GM10248 (cell line): Measurements from ENCODE around the gene GATD1.
A peak's percentile ranks its signal among the peaks of the same experiment; 100 is the strongest.

Experiments
- CTCF ChIA-PET: fragments of 300-600 bp; sonication (Branson Sonifier 250); formaldehyde crosslinking; extraction: SDS; loops from one replicate; lab custom pipeline; 2021; ENCODE audit warnings: antibody characterized with exemption; lab: Yijun Ruan, JAX
- POLR2A ChIA-PET: fragments of 350-650 bp; sonication (Branson Sonifier 250); formaldehyde crosslinking; extraction: SDS; loops from one replicate; lab custom pipeline; 2020; ENCODE audit warnings: antibody characterized with exemption; lab: Yijun Ruan, JAX
- DNase-seq: peaks from one replicate; pipeline ENCODE4 v3.0.0; 2012; ENCODE audit errors: extremely low spot score
- TF ChIP-seq, protein P1 (sequence below): IDR thresholded peaks from 2 replicates; pipeline ENCODE4 v1.5.1; 2012; ENCODE audit warnings: mild to moderate bottlenecking, low read depth; ENCODE audit errors: extremely low read depth, missing control alignments, control extremely low read depth

The GATD1 gene

DNA sequence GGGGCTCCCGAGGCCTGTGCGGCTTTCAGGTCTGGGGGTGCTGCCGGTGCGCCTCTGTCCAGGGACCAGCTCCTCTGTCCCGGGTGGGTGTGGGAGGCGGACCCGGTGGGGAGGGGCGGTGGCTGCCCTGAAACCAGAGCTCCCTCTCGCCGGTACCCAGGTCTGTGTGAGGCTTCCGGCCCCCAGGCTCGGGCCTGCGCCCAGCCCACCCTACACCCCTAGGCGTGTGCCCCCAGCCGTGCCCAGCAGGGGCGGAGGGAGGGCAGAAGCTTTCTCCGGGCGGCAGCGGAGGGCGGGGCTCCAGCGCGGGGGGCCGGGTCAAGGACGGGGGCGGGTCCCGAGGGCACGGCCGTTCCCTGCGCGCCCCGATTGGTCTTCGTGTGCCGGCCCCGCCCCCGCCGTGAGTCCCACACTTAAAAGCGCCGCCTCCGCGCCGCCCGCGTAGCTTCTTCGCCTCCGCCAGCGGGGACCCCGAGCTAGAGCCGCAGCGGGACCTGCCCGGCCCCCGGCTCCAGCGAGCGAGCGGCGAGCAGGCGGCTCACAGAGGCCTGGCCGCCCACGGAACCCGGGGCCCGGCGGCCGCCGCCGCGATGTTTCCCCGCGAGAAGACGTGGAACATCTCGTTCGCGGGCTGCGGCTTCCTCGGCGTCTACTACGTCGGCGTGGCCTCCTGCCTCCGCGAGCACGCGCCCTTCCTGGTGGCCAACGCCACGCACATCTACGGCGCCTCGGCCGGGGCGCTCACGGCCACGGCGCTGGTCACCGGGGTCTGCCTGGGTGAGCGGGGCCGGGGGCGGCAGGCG, 42.0 kb upstream of the GATD1 start:
- CTCF ChIA-PET = interaction anchor here (1.0 to 2.7 kb wide), 6 partner anchors 8 to 23 kb away, joined by 3 to 11 read pairs (median 6); partner anchors contain the start of genes CD151, CRACR2B, POLR2L and TSPAN4
- POLR2A ChIA-PET = interaction anchor here (0.6 to 2.4 kb wide), 16 partner anchors 9 to 313 kb away, joined by 3 to 35 read pairs (median 4); partner anchors contain the start of genes CD151, CEND1, CRACR2B and HRAS
- peak; percentile 94 for DNase-seq
- TF ChIP-seq, protein P1, sequence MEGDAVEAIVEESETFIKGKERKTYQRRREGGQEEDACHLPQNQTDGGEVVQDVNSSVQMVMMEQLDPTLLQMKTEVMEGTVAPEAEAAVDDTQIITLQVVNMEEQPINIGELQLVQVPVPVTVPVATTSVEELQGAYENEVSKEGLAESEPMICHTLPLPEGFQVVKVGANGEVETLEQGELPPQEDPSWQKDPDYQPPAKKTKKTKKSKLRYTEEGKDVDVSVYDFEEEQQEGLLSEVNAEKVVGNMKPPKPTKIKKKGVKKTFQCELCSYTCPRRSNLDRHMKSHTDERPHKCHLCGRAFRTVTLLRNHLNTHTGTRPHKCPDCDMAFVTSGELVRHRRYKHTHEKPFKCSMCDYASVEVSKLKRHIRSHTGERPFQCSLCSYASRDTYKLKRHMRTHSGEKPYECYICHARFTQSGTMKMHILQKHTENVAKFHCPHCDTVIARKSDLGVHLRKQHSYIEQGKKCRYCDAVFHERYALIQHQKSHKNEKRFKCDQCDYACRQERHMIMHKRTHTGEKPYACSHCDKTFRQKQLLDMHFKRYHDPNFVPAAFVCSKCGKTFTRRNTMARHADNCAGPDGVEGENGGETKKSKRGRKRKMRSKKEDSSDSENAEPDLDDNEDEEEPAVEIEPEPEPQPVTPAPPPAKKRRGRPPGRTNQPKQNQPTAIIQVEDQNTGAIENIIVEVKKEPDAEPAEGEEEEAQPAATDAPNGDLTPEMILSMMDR = no peak

DNA sequence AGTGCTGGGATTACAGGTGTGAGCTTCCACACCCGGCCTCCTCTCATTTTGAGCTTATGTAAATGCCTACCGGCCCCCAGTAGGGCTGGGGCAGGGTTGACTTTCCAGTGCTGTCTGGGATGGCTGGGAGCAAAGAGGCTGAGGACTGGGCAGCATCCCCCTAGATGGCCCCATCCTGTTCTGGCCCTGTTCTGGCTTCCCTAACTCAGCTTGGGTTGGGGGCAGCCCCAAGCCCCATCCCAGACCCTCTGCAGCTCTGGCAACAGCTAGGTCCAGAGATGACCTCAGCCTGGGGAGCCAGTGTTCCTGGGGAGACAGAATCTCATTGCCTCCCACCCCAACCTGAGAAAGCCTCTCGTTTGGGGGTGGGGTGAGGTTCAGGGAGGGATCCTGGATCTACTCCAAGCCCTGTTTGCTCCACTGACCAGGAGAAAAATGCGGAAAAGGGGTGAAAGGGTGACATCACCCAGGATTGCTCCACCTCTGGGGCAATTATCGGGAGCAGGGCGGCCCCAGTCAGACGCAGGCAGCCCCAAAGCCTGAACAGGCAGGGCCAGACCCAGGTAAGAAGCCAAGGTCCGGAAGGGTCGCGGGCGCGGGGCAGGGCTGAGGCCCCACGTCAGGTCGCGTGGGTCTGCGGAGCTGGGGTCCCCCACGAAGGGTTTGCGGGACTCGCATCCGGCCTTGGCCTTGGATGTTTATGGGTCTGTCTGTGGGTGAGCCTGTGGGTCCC, 41.3 kb upstream of the GATD1 start, which contains the start of gene PNPLA2:
Gene PNPLA2 (plus strand): TSS at position 519 of the 733 bp plus-strand sequence. CDS start 805 bp downstream, outside the sequence.
- POLR2A ChIA-PET = interaction anchor here (0.6 to 2.4 kb wide), 14 partner anchors 8 to 312 kb away, joined by 3 to 35 read pairs (median 4); partner anchors contain the start of genes CD151, CRACR2B, HRAS and RNH1
- no peak for DNase-seq
- TF ChIP-seq, protein P1 = no peak
- CTCF ChIA-PET = interaction anchor here (1.0 to 2.7 kb wide), 6 partner anchors 7 to 24 kb away, joined by 3 to 11 read pairs (median 6); partner anchors contain the start of genes CD151, CRACR2B, POLR2L and TSPAN4

DNA sequence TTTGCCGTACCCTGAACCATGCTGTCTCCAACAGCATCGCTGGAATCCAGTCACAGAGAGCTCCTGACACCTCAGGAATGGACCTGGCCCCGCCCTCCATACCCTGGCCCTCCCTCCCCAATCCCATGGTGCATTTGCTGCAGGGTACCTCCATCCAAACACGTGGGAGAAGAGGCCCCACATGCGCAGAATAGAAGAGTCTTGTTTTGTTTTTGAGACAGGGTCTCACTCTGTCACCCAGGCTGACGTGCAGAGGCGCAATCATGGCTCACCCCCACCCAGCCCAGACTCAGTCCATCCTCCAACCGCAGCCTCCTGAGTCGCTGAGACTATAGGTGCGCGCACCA, 39.1 kb upstream of the GATD1 start:
- no peak for DNase-seq
- CTCF ChIA-PET = no interaction called here
- TF ChIP-seq, protein P1 = no peak
- POLR2A ChIA-PET = interaction anchor here (0.6 kb wide), 1 partner anchor 135 kb away, joined by 4 read pairs; no protein-coding TSS in a partner anchor

DNA sequence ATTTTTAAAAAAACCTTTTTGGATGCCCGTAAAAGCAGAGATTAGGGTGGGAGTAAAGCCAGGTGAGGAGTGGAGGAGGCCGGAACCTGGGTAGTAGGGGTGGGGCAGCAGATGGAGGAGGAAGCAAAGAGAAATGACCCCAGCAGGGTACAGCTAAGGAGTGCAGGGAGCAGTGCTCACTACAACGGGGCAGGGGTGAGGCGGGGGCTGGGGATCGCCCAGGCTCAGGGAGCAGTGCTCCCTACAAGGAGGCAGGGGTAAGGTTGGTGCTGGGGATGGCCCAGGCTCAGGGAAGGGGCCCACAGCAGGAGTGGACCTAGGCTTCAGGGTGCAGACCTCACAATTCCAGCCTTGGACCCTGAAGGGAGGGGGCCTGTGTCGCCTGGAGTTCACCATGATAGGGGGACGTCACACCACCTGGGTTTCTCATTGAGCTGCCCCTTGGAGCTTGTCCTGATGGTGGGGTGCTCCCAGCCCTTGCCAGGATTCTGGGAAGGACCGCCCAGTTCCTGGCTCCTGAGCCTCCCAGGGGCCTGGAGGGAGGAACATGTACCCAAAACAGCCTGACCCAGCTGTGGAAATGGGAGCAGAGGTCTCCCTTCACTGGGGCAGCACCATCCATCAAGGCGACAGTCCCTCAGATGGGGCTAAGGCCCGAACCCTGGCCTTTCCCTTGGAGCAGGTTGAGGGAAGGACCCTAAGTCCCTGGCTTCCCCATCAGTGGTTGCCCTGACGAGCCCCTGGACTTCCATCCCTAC, 38.6 kb upstream of the GATD1 start:
- DNase-seq = no peak
- CTCF ChIA-PET = no interaction called here
- TF ChIP-seq, protein P1 = no peak
- POLR2A ChIA-PET = interaction anchor here (0.6 kb wide), 1 partner anchor 202 kb away, joined by 5 read pairs; no protein-coding TSS in a partner anchor

DNA sequence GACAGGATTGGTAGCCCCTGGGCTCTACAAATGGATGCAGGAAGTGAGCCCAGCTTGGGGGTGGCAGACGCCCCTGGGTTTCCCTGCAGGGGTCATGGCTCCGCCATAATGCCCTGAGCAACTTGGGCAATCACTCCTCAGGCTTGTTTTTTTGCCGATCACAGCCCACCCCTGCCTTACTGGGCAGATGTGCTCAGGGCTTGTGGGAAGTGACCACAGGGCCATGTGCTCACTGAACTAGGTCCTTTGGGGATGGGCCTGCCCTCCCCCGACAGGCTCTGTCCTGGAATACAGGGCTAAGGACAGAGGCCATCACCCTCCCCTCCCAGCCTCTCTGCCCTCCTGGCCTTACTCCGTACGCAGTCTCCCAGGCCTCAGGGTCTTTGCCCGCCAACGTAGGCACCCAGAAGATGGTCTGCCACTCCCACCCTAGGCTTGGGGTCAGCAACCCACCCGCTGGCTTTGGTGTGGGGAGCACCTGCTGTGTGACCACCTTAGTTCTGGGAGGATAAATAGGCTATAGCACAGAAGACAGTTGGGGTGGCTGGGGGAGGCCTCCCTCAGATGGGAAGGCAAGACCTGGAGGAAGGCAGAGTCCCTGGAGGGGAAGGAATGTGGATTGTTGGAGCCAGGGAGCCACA, 36.3 kb upstream of the GATD1 start:
- TF ChIP-seq, protein P1 = no peak

More for the DNA sequence above, 36.3 kb upstream of the GATD1 start:
- ChIA-PET CTCF (interaction anchor here (0.7 to 1.7 kb wide), 2 partner anchors 9 to 29 kb away, joined by 3 to 4 read pairs; partner anchors contain the start of genes POLR2L and TSPAN4), POLR2A (no interaction called here)
- no peak for DNase-seq
